GM23338 (cell line): ENCODE results near the gene LNP1.

Source experiments
- CREB1 ChIP-seq: fragments of 250-450 bp; sonication (Bioruptor Pico); IDR thresholded peaks from 2 replicates; pipeline ENCODE4 v1.5.0; 2020; ENCODE audit warnings: low read depth, mild to moderate bottlenecking, moderate library complexity
- EZH2 ChIP-seq: fragments of 200-600 bp; sonication (generic); IDR thresholded peaks from one replicate; pipeline ENCODE4 v1.8.0; 2017; ENCODE audit warnings: antibody characterized with exemption, mild to moderate bottlenecking, low read depth; ENCODE audit not compliant: unreplicated experiment
- EZH2phosphoT487 ChIP-seq: fragments of 200-600 bp; sonication (generic); IDR thresholded peaks from one replicate; pipeline ENCODE4 v1.8.1; 2018; ENCODE audit warnings: antibody characterized with exemption; ENCODE audit not compliant: unreplicated experiment
- STAT1 ChIP-seq: IDR thresholded peaks from one replicate; pipeline ENCODE4 v1.6.1; 2016; ENCODE audit warnings: antibody characterized with exemption; ENCODE audit not compliant: unreplicated experiment
- ZNF114 ChIP-seq: fragments of 250-450 bp; sonication (Bioruptor Pico); IDR thresholded peaks from 2 replicates; pipeline ENCODE4 v1.5.0; 2020; ENCODE audit warnings: mild to moderate bottlenecking, moderate library complexity
- TF ChIP-seq, protein P1 (sequence below), 2 experiments: fragments of 200-600 bp in 1 of 2; sonication (generic) in 1 of 2; conservative IDR thresholded peaks; 2 replicates each; pipeline versions ENCODE4 v1.5.1 to v1.6.1; 2016 to 2017; ENCODE audit warnings: antibody characterized with exemption in 2 of 2, low read depth in 2 of 2, mild to moderate bottlenecking in 2 of 2, moderate library complexity in 1 of 2

DNA sequence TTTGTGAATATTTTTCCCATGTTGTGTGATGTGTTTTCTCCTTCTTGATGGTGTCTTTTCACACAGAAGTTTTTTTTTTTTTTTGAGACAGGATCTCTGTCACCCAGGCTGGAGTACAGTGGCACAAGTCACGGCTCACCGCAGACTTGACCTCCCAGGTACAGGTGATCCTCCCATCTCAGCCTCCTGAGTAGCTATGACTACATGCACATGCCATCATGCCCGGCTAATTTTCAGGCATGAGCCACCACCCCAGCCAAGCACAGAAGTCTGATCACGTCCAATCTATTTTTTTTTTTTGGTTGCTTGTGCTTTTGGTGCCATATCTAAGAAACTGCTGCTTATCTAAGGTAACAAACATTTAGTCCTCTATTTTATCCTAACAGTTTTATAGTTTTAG is 25.0 kb upstream of the LNP1 start:
- TF ChIP-seq EZH2phosphoT487 (no peak), EZH2 (no peak), CREB1 (CRISPR knock-in tag) (no peak), ZNF114 (CRISPR knock-in tag) (no peak), STAT1 (no peak)
- TF ChIP-seq, protein P1, sequence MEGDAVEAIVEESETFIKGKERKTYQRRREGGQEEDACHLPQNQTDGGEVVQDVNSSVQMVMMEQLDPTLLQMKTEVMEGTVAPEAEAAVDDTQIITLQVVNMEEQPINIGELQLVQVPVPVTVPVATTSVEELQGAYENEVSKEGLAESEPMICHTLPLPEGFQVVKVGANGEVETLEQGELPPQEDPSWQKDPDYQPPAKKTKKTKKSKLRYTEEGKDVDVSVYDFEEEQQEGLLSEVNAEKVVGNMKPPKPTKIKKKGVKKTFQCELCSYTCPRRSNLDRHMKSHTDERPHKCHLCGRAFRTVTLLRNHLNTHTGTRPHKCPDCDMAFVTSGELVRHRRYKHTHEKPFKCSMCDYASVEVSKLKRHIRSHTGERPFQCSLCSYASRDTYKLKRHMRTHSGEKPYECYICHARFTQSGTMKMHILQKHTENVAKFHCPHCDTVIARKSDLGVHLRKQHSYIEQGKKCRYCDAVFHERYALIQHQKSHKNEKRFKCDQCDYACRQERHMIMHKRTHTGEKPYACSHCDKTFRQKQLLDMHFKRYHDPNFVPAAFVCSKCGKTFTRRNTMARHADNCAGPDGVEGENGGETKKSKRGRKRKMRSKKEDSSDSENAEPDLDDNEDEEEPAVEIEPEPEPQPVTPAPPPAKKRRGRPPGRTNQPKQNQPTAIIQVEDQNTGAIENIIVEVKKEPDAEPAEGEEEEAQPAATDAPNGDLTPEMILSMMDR (conservative IDR thresholded peaks at IDR 0.05; ENCODE audit: low read depth in 2 of 2): no peak
